ENCODE measurements around the gene RHBDD3. TPM values are rescaled to one million over a fixed set of nuclear protein-coding genes. Genes with fewer than 3 reads are reported as not detected.

RHBDD3 gene
- total and polyA plus RNA-seq, 2 donors (not counting 1 experiment from before 2014, with no cell fraction given): 11.9 to 12.5 TPM

DNA sequence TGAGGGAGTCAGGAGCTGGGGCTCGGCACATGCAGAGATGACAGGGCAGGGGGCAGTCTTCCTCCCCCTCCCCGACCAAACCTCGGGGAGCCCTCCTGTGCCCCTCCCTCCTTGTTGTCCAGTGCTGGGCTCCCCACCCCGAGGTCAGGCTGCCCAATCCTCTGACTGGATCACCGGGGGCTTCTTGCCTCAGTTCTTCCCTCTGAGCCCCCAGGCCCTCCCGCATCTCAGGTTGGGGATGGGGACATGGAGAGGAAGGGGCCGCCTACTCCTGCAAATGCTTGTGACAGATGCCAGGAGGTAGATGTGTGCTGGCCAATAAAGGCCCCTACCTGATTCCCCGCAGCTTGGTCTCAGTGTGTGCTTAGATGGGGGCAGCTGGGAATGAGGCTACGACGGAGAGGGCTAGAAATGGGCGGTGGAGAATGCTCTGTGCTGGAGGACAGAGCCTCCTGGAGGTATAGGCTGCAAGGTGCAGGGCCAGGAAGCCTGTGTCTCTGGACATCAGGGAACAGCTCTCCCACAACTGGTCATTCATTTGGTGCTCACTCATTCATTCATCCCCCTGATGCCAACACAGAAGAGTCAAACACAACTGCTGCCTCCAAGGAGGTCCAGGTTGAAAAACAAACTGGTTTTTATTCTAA is 8.4 kb downstream of the RHBDD3 start:
- no peak overlapping the region for H3K27ac ChIP-seq (ENCODE audit: low read length in 2 of 2)
- no peaks in the 10 kb centered on the region for H3K4me1 ChIP-seq (ENCODE audit: control insufficient read depth in 2 of 2, insufficient read depth in 2 of 2, low read length in 2 of 2)
- TF ChIP-seq, protein P1, sequence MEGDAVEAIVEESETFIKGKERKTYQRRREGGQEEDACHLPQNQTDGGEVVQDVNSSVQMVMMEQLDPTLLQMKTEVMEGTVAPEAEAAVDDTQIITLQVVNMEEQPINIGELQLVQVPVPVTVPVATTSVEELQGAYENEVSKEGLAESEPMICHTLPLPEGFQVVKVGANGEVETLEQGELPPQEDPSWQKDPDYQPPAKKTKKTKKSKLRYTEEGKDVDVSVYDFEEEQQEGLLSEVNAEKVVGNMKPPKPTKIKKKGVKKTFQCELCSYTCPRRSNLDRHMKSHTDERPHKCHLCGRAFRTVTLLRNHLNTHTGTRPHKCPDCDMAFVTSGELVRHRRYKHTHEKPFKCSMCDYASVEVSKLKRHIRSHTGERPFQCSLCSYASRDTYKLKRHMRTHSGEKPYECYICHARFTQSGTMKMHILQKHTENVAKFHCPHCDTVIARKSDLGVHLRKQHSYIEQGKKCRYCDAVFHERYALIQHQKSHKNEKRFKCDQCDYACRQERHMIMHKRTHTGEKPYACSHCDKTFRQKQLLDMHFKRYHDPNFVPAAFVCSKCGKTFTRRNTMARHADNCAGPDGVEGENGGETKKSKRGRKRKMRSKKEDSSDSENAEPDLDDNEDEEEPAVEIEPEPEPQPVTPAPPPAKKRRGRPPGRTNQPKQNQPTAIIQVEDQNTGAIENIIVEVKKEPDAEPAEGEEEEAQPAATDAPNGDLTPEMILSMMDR (IDR thresholded peaks at IDR 0.05): no peak
- no peak for TF ChIP-seq EZH2 (IDR thresholded peaks at IDR 0.05; ENCODE audit: borderline replicate concordance, insufficient read depth, low read depth, low read length, poor library complexity, severe bottlenecking)
- H3K27me3 Mint-ChIP-seq: no peaks in the 10 kb centered on the region
- no peak overlapping the region for H3K4me2 ChIP-seq (replicated peaks; ENCODE audit: low read depth, low read length, poor library complexity, severe bottlenecking)
- H3K4me1 Mint-ChIP-seq: peaks cover 2% of the 10 kb centered on the region
- ChIA-PET POLR2A (no interaction called here), CTCF (interaction anchor here (1.4 kb wide), 1 partner anchor 12 kb away, joined by 4 read pairs; no protein-coding TSS in a partner anchor)
- no peak overlapping the region for H3K27ac Mint-ChIP-seq
- H3K4me3 Mint-ChIP-seq: no peak overlapping the region
- no peak for DNase-seq
- ATAC-seq (ENCODE audit: low read depth): no peak
- intact Hi-C loops (cut with micrococcal nuclease): no loop called here
- H3K36me3 ChIP-seq (replicated peaks in 1 of 2; ENCODE audit: control extremely low read depth in 1 of 2, control insufficient read depth in 1 of 2, extremely low read depth in 1 of 2, insufficient read depth in 2 of 2, low read length in 1 of 2): no peaks in the 10 kb centered on the region
- no peak overlapping the region for H3K4me3 ChIP-seq (ENCODE audit: control extremely low read depth in 1 of 5, extremely low read depth in 1 of 5, insufficient read depth in 1 of 5, low read depth in 2 of 5, low read length in 4 of 5)
- H3K9me3 Mint-ChIP-seq (ENCODE audit: insufficient read depth): no peaks in the 10 kb centered on the region
- no peaks in the 10 kb centered on the region for H3K79me2 ChIP-seq (ENCODE audit: control insufficient read depth, insufficient read depth, low read length)
- no peaks in the 10 kb centered on the region for H3K9me3 ChIP-seq (ENCODE audit: control extremely low read depth in 1 of 3, control insufficient read depth in 2 of 3, insufficient read depth in 1 of 3, low read length in 2 of 3)
- H3K9ac ChIP-seq (ENCODE audit: low read length): no peak overlapping the region
- peaks cover 0 to 1% (median 0%) of the 10 kb centered on the region in 4 experiments for H3K27me3 ChIP-seq (replicated peaks in 1 of 4; ENCODE audit: control extremely low read depth in 1 of 4, control insufficient read depth in 3 of 4, insufficient read depth in 4 of 4, low read length in 3 of 4)
- no peak overlapping the region for H2AFZ ChIP-seq (ENCODE audit: insufficient read depth, low read depth, low read length, poor library complexity, severe bottlenecking)
- H4K20me1 ChIP-seq (ENCODE audit: control insufficient read depth, insufficient read depth, low read length, poor library complexity, severe bottlenecking): no peaks in the 10 kb centered on the region
- 89% methylated on average over 10 of the region's 11 CpGs for WGBS (ENCODE audit: insufficient coverage)

GRCh38 chr22:29258407-29259252 is 9.2 kb downstream of the RHBDD3 start:
- intact Hi-C loops (cut with micrococcal nuclease): no loop called here
- H3K4me1 ChIP-seq (ENCODE audit: control insufficient read depth in 2 of 2, insufficient read depth in 2 of 2, low read length in 2 of 2): no peaks in the 10 kb centered on the region
- H3K36me3 ChIP-seq (replicated peaks in 1 of 2; ENCODE audit: control extremely low read depth in 1 of 2, control insufficient read depth in 1 of 2, extremely low read depth in 1 of 2, insufficient read depth in 2 of 2, low read length in 1 of 2): no peaks in the 10 kb centered on the region
- no peak overlapping the region for H3K9ac ChIP-seq (ENCODE audit: low read length)
- no peaks in the 10 kb centered on the region for H3K79me2 ChIP-seq (ENCODE audit: control insufficient read depth, insufficient read depth, low read length)
- no peak for ATAC-seq (ENCODE audit: low read depth)
- Mint-ChIP-seq H3K4me3 (no peak overlapping the region), H3K9me3 (ENCODE audit: insufficient read depth) (no peaks in the 10 kb centered on the region), H3K4me1 (peaks cover 2% of the 10 kb centered on the region), H3K27me3 (no peaks in the 10 kb centered on the region), H3K27ac (no peak overlapping the region)
- H3K9me3 ChIP-seq (ENCODE audit: control extremely low read depth in 1 of 3, control insufficient read depth in 2 of 3, insufficient read depth in 1 of 3, low read length in 2 of 3): no peaks in the 10 kb centered on the region
- H3K4me3 ChIP-seq (ENCODE audit: control extremely low read depth in 1 of 5, extremely low read depth in 1 of 5, insufficient read depth in 1 of 5, low read depth in 2 of 5, low read length in 4 of 5): no peak overlapping the region
- no peak for DNase-seq
- TF ChIP-seq EZH2 (IDR thresholded peaks at IDR 0.05; ENCODE audit: borderline replicate concordance, insufficient read depth, low read depth, low read length, poor library complexity, severe bottlenecking): no peak
- TF ChIP-seq, protein P1 (IDR thresholded peaks at IDR 0.05): no peak
- no peaks in the 10 kb centered on the region for H4K20me1 ChIP-seq (ENCODE audit: control insufficient read depth, insufficient read depth, low read length, poor library complexity, severe bottlenecking)
- ChIA-PET POLR2A (no interaction called here), CTCF (interaction anchor here (1.4 to 5.1 kb wide), 2 partner anchors 11 to 13 kb away, joined by 4 to 13 read pairs; no protein-coding TSS in a partner anchor)
- no peak overlapping the region for H3K27ac ChIP-seq (ENCODE audit: low read length in 2 of 2)
- WGBS (ENCODE audit: insufficient coverage): 94% methylated on average over 14 of the region's 17 CpGs
- H3K4me2 ChIP-seq (replicated peaks; ENCODE audit: low read depth, low read length, poor library complexity, severe bottlenecking): no peak overlapping the region
- no peak overlapping the region for H2AFZ ChIP-seq (ENCODE audit: insufficient read depth, low read depth, low read length, poor library complexity, severe bottlenecking)
- peaks cover 0 to 3% (median 0%) of the 10 kb centered on the region in 4 experiments for H3K27me3 ChIP-seq (replicated peaks in 1 of 4; ENCODE audit: control extremely low read depth in 1 of 4, control insufficient read depth in 3 of 4, insufficient read depth in 4 of 4, low read length in 3 of 4)

All from B cell (primary cell).